ENCODE results near the gene SEC16B. TPM values are rescaled to one million over a fixed set of nuclear protein-coding genes. Genes with fewer than 3 reads are reported as not detected.

Gene SEC16B
- total RNA-seq, 1 donor from 2014 or later, result 1.9 TPM

- peaks cover 1% of the 10 kb centered on the region for H3K9me3 ChIP-seq (replicated peaks)
- no peaks in the 10 kb centered on the region for H3K36me3 ChIP-seq
- no peaks in the 10 kb centered on the region for H3K4me1 ChIP-seq
- TF ChIP-seq CTCF (IDR thresholded peaks at IDR 0.05; ENCODE audit: borderline replicate concordance), result no peak
- no peak overlapping the region for H3K4me3 ChIP-seq
- intact Hi-C loops (cut with micrococcal nuclease), result no loop called here
- H3K27me3 ChIP-seq (ENCODE audit: low read depth), result peaks cover 4% of the 10 kb centered on the region
- H3K27ac ChIP-seq (replicated peaks), result no peak overlapping the region
- DNase-seq, result no peak
Observed at GRCh38 chr1:177897998-177898654, 71.7 kb downstream of the SEC16B start.

GRCh38 chr1:177897281-177897997 lies 72.4 kb downstream of the SEC16B start:
- no peaks in the 10 kb centered on the region for H3K36me3 ChIP-seq
- no peak overlapping the region for H3K4me3 ChIP-seq
- no peak for TF ChIP-seq CTCF (IDR thresholded peaks at IDR 0.05; ENCODE audit: borderline replicate concordance)
- DNase-seq, result no peak
- no peak overlapping the region for H3K27ac ChIP-seq (replicated peaks)
- peaks cover 9% of the 10 kb centered on the region for H3K27me3 ChIP-seq (ENCODE audit: low read depth)
- no peaks in the 10 kb centered on the region for H3K4me1 ChIP-seq
- peaks cover 8% of the 10 kb centered on the region for H3K9me3 ChIP-seq (replicated peaks)
- intact Hi-C loops (cut with micrococcal nuclease), result no loop called here

Other genes starting within 250 kb of the SEC16B start
- 28.3 TPM for gene RASAL2, start 124.0 kb upstream of the SEC16B start, total RNA-seq

Data from left ventricle myocardium inferior (tissue), 1 donor.